GM15510 (cell line): Measurements from ENCODE around the gene GIT2.

Source experiments
- POLR2A ChIP-seq: IDR thresholded peaks from 3 replicates; pipeline ENCODE4 v1.6.1; 2011; ENCODE audit warnings: borderline replicate concordance; ENCODE audit not compliant: insufficient read length; ENCODE audit errors: extremely low read depth

Gene GIT2

DNA sequence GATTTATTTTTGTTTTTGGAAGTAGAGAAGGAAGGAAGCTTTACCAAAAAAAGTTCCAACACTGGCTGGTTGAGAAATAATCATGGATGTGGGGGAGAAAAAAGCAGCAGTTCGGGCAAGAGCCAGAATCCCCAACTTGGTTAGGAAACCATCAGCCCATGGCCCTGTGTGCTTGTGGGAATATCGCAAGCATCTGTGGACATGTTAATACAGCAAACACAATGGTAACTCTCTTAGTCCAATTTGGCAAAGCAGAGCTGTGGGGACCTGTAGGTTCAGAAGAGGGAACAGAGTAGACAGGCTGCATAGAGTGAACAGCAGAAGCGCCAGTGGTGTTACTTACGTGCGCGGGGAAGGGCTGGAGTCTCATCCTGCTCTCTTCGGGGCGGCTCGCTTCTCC is 49.3 kb downstream of the GIT2 start:
- TF ChIP-seq POLR2A = no peak

- TF ChIP-seq POLR2A = no peak
Observed at GRCh38 chr12:109946505-109946904, 49.7 kb downstream of the GIT2 start.

DNA sequence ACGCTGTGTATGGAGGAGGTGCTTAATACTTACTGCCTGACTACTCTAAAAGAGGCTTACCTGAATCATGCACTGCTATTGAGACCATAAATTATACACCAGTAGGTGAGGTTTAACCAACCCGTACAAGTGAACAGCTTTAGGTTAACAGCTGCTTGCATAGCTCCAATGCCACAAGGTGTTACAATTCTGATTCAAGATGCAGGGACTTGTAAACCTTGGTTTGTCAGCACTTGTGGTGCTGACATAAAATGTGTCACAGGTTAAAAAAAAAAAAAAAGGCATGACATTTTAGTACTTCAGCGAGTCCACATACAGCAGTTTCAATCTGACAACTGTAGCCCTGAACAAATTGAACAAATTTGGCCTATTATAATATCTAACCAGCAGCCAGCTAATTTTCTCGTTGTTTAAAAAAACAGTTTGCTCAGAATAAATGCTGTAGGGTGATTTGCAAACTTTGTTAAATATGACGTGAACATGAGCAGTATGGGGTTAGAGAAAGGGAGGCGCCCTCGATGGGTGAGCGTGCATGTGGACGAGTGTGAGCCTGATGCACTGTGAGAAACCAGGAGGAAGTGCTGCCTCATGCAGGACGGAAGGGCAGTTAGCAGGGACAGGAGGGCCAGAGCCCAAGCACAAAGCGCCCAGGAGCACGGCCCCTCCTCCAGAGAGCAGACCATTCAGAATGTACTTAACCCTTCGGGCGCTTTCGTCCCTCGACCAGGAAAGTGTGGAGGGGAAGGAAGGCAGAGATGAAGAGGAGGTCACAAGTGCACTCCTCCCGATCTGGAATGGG is 51.4 kb downstream of the GIT2 start:
- TF ChIP-seq POLR2A = no peak

GRCh38 chr12:109943811-109944210 is 52.4 kb downstream of the GIT2 start:
- TF ChIP-seq POLR2A = no peak

DNA sequence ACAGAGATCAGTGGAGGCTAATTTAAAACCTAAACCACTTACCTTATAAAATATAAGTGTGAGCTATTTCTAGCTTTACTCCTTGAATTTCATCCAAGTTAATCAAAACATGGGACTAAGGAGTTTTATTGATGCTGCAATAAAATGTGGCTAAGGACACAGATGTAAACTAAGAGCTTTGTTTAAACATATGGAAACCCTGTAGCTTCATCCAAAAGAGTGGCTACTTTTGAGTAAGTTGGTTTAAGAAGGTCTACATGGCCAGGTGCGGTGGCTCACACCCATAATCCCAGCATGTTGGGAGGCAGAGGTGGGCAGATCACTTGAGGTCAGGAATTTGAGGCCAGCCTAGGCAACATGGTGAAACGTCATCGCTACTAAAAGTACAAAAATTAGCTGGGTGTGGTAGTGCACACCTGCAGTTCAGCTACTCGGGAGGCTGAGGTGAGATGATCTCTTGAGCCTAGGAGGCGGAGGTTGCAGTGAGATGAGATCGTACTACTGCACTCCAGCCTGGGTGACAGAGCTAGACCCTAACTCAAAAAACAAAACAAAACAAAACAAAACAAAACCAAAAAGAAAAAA is 55.7 kb downstream of the GIT2 start:
- no peak for TF ChIP-seq POLR2A

DNA sequence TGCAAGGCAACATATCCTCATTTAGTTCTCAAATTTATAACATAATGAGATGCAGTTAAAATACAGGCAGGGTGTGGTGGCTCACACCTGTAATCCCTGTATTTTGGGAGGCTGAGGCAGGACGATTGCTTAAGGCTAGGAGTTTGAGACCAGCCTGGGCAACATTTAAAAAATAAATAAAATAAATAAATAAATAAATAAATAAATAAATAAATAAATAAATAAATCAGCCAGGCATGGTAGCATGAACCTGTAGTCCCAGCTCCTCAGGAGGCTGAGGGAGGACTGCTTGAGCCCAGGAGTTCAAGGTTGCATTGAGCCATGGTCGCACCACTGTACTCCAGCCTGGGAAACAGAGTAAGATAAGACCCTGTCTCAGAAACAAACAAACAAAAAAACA is 56.7 kb downstream of the GIT2 start:
- TF ChIP-seq POLR2A = no peak

- TF ChIP-seq POLR2A = no peak
Observed at GRCh38 chr12:109938947-109939346, 57.2 kb downstream of the GIT2 start.

DNA sequence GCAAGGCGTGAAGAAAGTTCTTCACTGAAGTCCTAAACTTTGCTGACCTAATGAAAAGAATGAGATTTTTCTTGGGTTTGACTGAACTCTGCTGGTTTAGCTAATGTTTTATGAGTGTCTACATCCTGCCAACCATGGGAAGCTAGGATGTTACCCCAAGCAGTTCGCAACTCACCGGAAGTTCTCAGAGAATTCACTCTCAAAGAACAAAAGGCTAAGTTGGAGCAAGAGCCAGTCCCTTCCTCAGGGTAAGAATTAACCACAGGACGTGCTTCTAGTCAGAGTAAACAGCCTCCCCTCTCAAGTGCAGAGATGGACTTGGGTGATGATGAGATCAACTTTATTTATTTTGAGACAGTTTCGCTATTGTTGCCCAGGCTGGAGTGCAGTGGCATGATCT is 58.8 kb downstream of the GIT2 start:
- no peak for TF ChIP-seq POLR2A

DNA sequence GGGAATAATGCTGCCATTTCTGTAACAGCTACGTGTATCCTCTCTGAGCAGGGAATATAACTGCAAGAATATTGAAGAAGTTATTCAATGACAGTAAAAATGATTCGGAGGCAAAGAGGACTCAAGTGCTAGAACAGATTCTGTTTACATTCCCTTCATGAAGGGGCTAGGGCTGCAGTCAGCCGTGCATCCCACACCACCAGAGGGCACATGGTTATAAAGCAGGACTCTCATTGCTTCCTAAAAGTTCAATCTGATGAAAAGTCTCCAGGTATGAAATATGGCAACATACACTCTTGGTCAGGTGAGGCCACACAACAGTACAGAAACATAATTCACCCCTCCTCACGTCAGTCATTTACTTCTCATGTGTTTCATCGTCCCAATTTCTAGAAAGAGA is 62.1 kb downstream of the GIT2 start:
- TF ChIP-seq POLR2A = no peak

- TF ChIP-seq POLR2A = no peak
Observed at GRCh38 chr12:109932878-109933503, 63.2 kb downstream of the GIT2 start.

GRCh38 chr12:109931143-109931542 is 65.0 kb downstream of the GIT2 start:
- TF ChIP-seq POLR2A = no peak

DNA sequence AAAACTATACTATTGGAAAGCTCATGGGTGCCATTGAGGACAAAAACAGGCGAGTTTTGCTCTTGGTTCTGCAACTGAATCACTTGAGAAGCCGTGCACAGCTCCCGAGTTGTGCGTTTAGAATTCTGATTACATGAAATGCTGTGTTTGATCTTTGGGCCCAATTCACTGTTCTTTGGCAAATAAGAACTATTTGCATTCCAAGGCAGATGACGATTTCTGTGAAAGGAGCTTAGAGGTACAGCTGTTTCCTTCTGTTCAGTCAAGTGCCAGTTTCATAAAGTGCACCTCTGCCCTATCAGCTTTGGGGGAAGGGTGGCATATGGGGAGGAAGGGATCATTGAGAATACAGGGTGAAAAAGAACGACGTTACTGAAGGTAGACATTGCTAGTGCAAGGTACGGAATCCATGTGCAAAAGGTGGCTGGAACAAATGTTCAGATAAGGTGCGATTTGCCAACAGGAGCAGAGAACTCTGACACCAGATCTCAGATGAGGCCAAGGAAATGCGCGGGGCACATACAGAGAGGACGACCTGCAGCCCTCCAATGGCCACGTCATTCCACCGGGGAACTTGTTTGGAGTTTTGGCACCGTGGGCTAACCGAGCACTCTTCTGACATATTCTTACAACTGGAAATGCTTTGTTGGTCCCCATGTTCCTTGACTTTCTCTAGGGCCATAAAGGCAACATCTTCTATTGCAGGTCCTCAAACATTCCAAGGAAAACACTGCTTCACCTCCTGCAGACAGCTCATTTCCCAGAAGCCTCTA is 66.0 kb downstream of the GIT2 start:
- no peak for TF ChIP-seq POLR2A

DNA sequence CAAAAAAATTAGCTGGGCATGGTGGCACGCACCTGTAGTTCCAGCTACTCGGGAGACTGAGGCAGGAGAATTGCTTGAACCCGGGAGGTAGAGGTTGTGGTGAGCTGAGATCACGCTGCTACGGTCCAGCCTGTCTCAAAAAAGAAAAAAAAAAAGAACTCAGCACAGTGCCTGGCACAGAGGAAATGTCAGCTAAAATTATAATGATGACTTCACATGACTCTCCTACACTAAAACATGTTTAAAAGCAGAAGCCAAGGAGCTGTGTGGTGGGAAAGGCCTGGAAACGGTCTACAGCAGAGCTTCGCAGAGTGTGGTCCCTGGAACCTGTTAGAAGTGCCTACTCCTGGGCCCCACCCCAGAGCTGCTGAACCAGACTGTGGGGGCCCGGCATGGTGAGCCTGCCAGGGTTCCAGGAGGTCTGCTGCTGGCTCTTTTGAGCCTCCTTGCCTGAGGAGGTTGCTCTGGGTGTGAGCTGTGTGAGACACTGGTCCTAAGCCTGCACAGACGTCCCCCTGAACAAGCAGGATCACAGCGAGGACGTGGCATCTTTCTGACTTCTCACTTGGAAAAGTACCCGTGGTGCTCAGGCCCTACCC is 68.0 kb downstream of the GIT2 start:
- no peak for TF ChIP-seq POLR2A

DNA sequence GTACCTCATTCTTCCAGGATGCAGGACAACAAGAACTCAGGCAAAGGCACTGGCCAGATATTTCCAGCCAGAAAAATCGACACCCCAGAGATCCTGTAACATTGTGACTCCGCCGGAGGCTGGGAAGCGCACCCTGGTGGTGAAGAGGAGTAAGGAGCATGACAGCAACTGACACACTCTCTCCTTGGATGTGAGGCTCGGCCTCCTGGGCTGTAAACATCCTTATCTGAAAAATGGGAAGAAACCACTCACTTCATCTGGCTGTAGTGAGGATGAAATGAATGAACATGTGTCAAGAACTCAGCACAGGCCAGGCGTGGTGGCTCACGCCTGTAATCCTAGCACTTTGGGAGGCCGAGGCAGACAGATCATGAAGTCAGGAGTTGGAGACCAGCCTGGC is 68.5 kb downstream of the GIT2 start:
- no peak for TF ChIP-seq POLR2A
